Natural killer cell (primary cell): ENCODE results near the gene FHIT. TPM values are rescaled to one million over a fixed set of nuclear protein-coding genes. Genes with fewer than 3 reads are reported as not detected.

Experiments used
- ATAC-seq, 3 donors: fragments of 150-1000 bp in 2 of 3; fragments of 200-7000 bp in 1 of 3; cut with Tn5 transposase; 1 replicate in 1 of 3; 2 replicates in 2 of 3; pipeline ENCODE4 v1.10.0; 2021; ENCODE audit warnings: mild to moderate bottlenecking in 2 of 3, moderate library complexity in 2 of 3
- DNase-seq, 2 donors: peaks; one replicate each; pipeline versions ENCODE4 v3.0.0 to v3.0.0-alpha.2; 2013 to 2021; ENCODE audit warnings: mixed read lengths in 1 of 2
- H3K27ac ChIP-seq: one replicate; pipeline ENCODE4 v1.5.1; 2013; ENCODE audit warnings: mild to moderate bottlenecking, low read length
- H3K27me3 ChIP-seq: one replicate; pipeline ENCODE4 v1.6.1; 2013; ENCODE audit warnings: low read length; ENCODE audit not compliant: control insufficient read depth, insufficient read depth
- H3K36me3 ChIP-seq: one replicate; pipeline ENCODE4 v1.6.1; 2013; ENCODE audit warnings: low read length; ENCODE audit not compliant: control insufficient read depth, insufficient read depth
- H3K4me1 ChIP-seq: one replicate; pipeline ENCODE4 v1.6.1; 2013; ENCODE audit warnings: low read length; ENCODE audit not compliant: control insufficient read depth, insufficient read depth
- H3K4me3 ChIP-seq: one replicate; pipeline ENCODE4 v1.5.1; 2013; ENCODE audit warnings: low read length
- H3K9me3 ChIP-seq: one replicate; pipeline ENCODE4 v1.6.1; 2013; ENCODE audit warnings: low read length; ENCODE audit not compliant: control insufficient read depth, insufficient read depth
- H3K27ac Mint-ChIP-seq, 2 donors: one replicate each; pipeline ENCODE4 v1.8.0; 2022; ENCODE audit warnings: mild to moderate bottlenecking in 2 of 2, mixed read lengths in 2 of 2, moderate library complexity in 1 of 2
- H3K27me3 Mint-ChIP-seq, 2 donors: one replicate each; pipeline ENCODE4 v1.8.0; 2022; ENCODE audit warnings: low read depth in 2 of 2, mixed read lengths in 2 of 2
- H3K36me3 Mint-ChIP-seq: one replicate; pipeline ENCODE4 v1.8.0; 2022; ENCODE audit warnings: mixed read lengths
- H3K4me1 Mint-ChIP-seq, 2 donors: one replicate each; pipeline ENCODE4 v1.8.0; 2022; ENCODE audit warnings: mixed read lengths in 2 of 2
- H3K4me3 Mint-ChIP-seq: one replicate; pipeline ENCODE4 v1.8.0; 2022; ENCODE audit warnings: mild to moderate bottlenecking, moderate library complexity, mixed read lengths
- H3K9me3 Mint-ChIP-seq, 2 donors: one replicate each; pipeline ENCODE4 v1.8.0; 2022; ENCODE audit warnings: mixed read lengths in 2 of 2
- WGBS: methylation state at CpG from one replicate; pipeline ENCODE4 v1.1.7; 2013; ENCODE audit warnings: missing lambda C conversion rate; ENCODE audit not compliant: insufficient coverage; 5-methylcytosine and 5-hydroxymethylcytosine counted together
- intact Hi-C: fragments of 100-400 bp; cut with micrococcal nuclease; formaldehyde crosslinking; loops from one replicate; pipeline ENCODE4 v1.14.2; 2022
- total RNA-seq, 4 donors: library from RNA; stranded (reverse); fragments of 120-200 nt in 1 of 4; gene quantifications; one replicate each; pipeline versions ENCODE4 v1.2.3 to v1.2.4, GENCODE V29; 2013 to 2022
- TF ChIP-seq, protein P1 (sequence below): fragments of 200-600 bp; IDR thresholded peaks from one replicate; pipeline ENCODE4 v1.8.0; 2022; ENCODE audit warnings: antibody characterized with exemption

FHIT gene
- total RNA-seq, 3 donors from 2014 or later (not counting 1 experiment from before 2014, with no cell fraction given) = 2.7 to 6.1 (median 3.3) TPM

DNA sequence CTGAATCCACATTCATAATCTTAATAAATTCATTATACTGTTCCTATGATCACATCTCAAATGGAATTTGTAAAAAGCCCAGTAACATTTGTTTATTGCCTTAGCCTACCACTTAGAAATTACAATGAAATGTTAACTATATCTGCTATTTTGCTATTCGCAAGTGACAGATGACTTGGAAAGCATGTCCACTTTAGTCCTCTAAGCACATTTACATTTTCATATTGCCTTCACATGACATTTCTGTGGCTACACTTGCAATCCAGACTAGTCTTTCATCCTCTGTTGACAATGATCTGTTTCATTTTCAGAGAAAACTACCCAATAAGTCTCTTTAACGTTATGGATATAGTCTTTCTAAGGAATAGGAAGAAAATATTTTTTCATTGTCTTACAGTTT is 741.8 kb downstream of the FHIT start:
- Mint-ChIP-seq H3K27ac (no peak overlapping the region), H3K4me1 (no peaks in the 10 kb centered on the region), H3K9me3 (peaks cover 0 to 3% of the 10 kb centered on the region in 2 donors), H3K27me3 (no peaks in the 10 kb centered on the region), H3K4me3 (no peak overlapping the region), H3K36me3 (no peaks in the 10 kb centered on the region)
- Histone ChIP-seq H3K27ac (no peak overlapping the region), H3K9me3 (no peaks in the 10 kb centered on the region), H3K36me3 (no peaks in the 10 kb centered on the region), H3K4me1 (no peaks in the 10 kb centered on the region), H3K4me3 (no peak overlapping the region), H3K27me3 (no peaks in the 10 kb centered on the region)
- 100% methylated on average over 1 of the region's 2 CpGs for WGBS
- ATAC-seq = no peak
- TF ChIP-seq, protein P1, sequence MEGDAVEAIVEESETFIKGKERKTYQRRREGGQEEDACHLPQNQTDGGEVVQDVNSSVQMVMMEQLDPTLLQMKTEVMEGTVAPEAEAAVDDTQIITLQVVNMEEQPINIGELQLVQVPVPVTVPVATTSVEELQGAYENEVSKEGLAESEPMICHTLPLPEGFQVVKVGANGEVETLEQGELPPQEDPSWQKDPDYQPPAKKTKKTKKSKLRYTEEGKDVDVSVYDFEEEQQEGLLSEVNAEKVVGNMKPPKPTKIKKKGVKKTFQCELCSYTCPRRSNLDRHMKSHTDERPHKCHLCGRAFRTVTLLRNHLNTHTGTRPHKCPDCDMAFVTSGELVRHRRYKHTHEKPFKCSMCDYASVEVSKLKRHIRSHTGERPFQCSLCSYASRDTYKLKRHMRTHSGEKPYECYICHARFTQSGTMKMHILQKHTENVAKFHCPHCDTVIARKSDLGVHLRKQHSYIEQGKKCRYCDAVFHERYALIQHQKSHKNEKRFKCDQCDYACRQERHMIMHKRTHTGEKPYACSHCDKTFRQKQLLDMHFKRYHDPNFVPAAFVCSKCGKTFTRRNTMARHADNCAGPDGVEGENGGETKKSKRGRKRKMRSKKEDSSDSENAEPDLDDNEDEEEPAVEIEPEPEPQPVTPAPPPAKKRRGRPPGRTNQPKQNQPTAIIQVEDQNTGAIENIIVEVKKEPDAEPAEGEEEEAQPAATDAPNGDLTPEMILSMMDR = no peak
- no peak for DNase-seq
- intact Hi-C loops = no loop called here

DNA sequence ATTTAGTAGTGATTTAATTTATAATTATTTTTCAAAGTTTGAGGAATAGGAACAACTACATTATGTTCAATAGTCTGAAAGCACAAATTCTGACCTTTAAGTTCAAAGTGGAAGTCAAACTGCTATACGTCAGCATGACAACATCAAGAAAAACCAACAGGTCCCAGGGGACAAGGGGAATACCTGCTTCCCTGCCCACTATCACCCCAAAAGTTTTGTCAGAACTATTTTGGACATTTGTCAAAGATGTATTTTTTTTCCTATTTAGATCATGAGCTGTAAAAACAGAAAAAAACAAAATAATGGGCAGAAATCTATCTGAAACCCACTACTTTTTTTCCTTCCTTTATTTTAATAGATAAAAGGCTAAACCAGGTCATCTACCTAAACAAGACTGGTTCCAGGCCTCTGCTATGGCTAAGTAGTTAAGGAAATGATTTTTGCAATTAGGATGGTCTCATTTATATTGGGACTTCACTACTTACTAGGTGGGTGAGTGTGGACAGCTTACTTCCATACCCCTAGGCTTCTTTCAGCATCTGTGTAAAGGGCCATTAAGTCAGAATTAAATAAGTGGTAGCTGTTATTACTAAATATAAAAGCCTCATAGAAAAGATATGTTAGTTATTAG is 746.3 kb downstream of the FHIT start:
- Histone ChIP-seq H3K36me3 (no peaks in the 10 kb centered on the region), H3K27me3 (no peaks in the 10 kb centered on the region), H3K9me3 (no peaks in the 10 kb centered on the region), H3K4me1 (no peaks in the 10 kb centered on the region), H3K27ac (no peak overlapping the region), H3K4me3 (no peak overlapping the region)
- WGBS = 75% methylated on average over 1 of the region's 1 CpG
- Mint-ChIP-seq H3K9me3 (peaks cover 0 to 3% of the 10 kb centered on the region in 2 donors), H3K36me3 (no peaks in the 10 kb centered on the region), H3K4me1 (no peaks in the 10 kb centered on the region), H3K4me3 (no peak overlapping the region), H3K27me3 (no peaks in the 10 kb centered on the region), H3K27ac (no peak overlapping the region)
- ATAC-seq = no peak
- TF ChIP-seq, protein P1 = no peak
- no peak for DNase-seq
- intact Hi-C loops = no loop called here

DNA sequence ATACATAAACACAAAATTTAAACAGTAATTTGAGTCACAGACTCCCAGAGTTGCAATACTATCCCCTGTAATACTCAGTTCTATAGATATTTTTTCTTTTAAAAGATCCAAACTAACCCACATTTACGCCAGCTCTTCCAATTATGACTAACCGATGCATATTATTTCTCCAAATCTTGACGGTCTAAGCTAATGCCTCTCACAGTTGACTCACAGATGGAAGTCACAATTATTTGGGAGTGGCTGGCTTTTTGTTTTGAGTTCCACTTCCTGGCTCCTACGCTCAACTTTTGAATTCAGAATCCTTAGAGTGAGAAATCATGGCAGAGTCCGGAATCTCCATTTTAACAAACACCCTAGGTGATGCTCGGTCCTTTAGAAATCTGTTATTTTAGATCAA is 749.9 kb downstream of the FHIT start:
- no peaks in the 10 kb centered on the region for H3K9me3 Mint-ChIP-seq
- intact Hi-C loops = no loop called here
- DNase-seq (no peak), ATAC-seq (no peak)
- Histone ChIP-seq H3K36me3 (no peaks in the 10 kb centered on the region), H3K9me3 (no peaks in the 10 kb centered on the region), H3K27me3 (no peaks in the 10 kb centered on the region), H3K4me3 (no peak overlapping the region), H3K27ac (no peak overlapping the region), H3K4me1 (no peaks in the 10 kb centered on the region)
- no peak overlapping the region for H3K27ac Mint-ChIP-seq
- H3K27me3 Mint-ChIP-seq = no peaks in the 10 kb centered on the region
- WGBS = 93% methylated on average over 4 of the region's 6 CpGs
- no peaks in the 10 kb centered on the region for H3K4me1 Mint-ChIP-seq
- TF ChIP-seq, protein P1 = no peak
- H3K36me3 Mint-ChIP-seq = no peaks in the 10 kb centered on the region
- H3K4me3 Mint-ChIP-seq = no peak overlapping the region

GRCh38 chr3:60497902-60498301 is 753.4 kb downstream of the FHIT start:
- Mint-ChIP-seq H3K27ac (no peak overlapping the region), H3K9me3 (no peaks in the 10 kb centered on the region), H3K27me3 (no peaks in the 10 kb centered on the region), H3K36me3 (peaks cover 5% of the 10 kb centered on the region), H3K4me3 (no peak overlapping the region), H3K4me1 (no peaks in the 10 kb centered on the region)
- Histone ChIP-seq H3K4me1 (no peaks in the 10 kb centered on the region), H3K4me3 (no peak overlapping the region), H3K36me3 (no peaks in the 10 kb centered on the region), H3K27ac (no peak overlapping the region), H3K27me3 (no peaks in the 10 kb centered on the region), H3K9me3 (no peaks in the 10 kb centered on the region)
- DNase-seq (no peak), ATAC-seq (no peak)
- TF ChIP-seq, protein P1 = no peak
- WGBS = 83% methylated on average over 1 of the region's 1 CpG
- intact Hi-C loops = no loop called here
